ENCODE results near the gene RNF111.

RNF111 gene

GRCh38 chr15:58988006-58988785 lies 733 bp downstream of the RNF111 start:
- peak overlapping the region; percentile 94 for H2BK5ac ChIP-seq (ENCODE audit: low read depth, low read length, poor library complexity, severe bottlenecking)
- H3K14ac ChIP-seq (ENCODE audit: low read length in 2 of 2), result peak overlapping the region in 1 of 2 experiments; percentile 45
- H3K9me3 ChIP-seq (ENCODE audit: control insufficient read depth, low read length), result no peaks in the 10 kb centered on the region
- peak; percentile 55 for DNase-seq
- H3K27ac ChIP-seq (ENCODE audit: low read length, poor library complexity, severe bottlenecking), result peak overlapping the region; percentile 99
- no peaks in the 10 kb centered on the region for H3K27me3 ChIP-seq (ENCODE audit: control insufficient read depth in 1 of 2, insufficient read depth in 1 of 2, low read length in 2 of 2)
- no peak overlapping the region for H2BK15ac ChIP-seq (ENCODE audit: low read depth, poor library complexity, severe bottlenecking)
- peak overlapping the region; percentile 80 for H2AFZ ChIP-seq (ENCODE audit: low read depth, low read length)
- peak overlapping the region; percentile 93 to 96 for H3K18ac ChIP-seq (ENCODE audit: low read depth in 1 of 2, low read length in 2 of 2)
- H3K4me1 ChIP-seq (ENCODE audit: control insufficient read depth, insufficient read depth, low read depth, low read length), result peaks cover 5% of the 10 kb centered on the region
- H3K4me3 ChIP-seq (ENCODE audit: insufficient read depth in 1 of 2, low read depth in 1 of 2, low read length in 2 of 2), result peak overlapping the region; percentile 90 to 99
- peak overlapping the region; percentile 25 for H4K91ac ChIP-seq (ENCODE audit: low read length)
- H3K79me1 ChIP-seq (replicated peaks; ENCODE audit: low read length, poor library complexity, severe bottlenecking), result no peaks in the 10 kb centered on the region
- no peak overlapping the region for H2BK120ac ChIP-seq (ENCODE audit: low read depth, low read length)
- peak overlapping the region; percentile 4 for H2AK5ac ChIP-seq (ENCODE audit: low read length, severe bottlenecking)
- WGBS, result 2% methylated on average over 30 of the region's 36 CpGs
- H2BK12ac ChIP-seq (ENCODE audit: low read length in 2 of 2), result no peak overlapping the region
- peak overlapping the region; percentile 41 for H3K4me2 ChIP-seq (ENCODE audit: low read length, poor library complexity, severe bottlenecking)
- H3K9ac ChIP-seq (ENCODE audit: low read length), result peak overlapping the region; percentile 98
- H4K8ac ChIP-seq (ENCODE audit: low read length), result peak overlapping the region; percentile 54
- H3K36me3 ChIP-seq (ENCODE audit: control insufficient read depth in 1 of 2, insufficient read depth in 2 of 2, low read depth in 1 of 2, low read length in 2 of 2), result peaks cover 13 to 22% of the 10 kb centered on the region in 2 experiments
- peak overlapping the region in 1 of 2 experiments; percentile 94 for H3K4ac ChIP-seq (ENCODE audit: low read depth in 1 of 2, low read length in 2 of 2)
- H3K23ac ChIP-seq (ENCODE audit: low read length in 2 of 2), result peak overlapping the region in 1 of 2 experiments; percentile 1

GRCh38 chr15:58992181-58992580 lies 4.7 kb downstream of the RNF111 start:
- Histone ChIP-seq H4K91ac (ENCODE audit: low read length) (no peak overlapping the region), H3K4me2 (ENCODE audit: low read length, poor library complexity, severe bottlenecking) (no peak overlapping the region), H4K8ac (ENCODE audit: low read length) (no peak overlapping the region), H2AFZ (ENCODE audit: low read depth, low read length) (no peak overlapping the region), H3K18ac (ENCODE audit: low read depth in 1 of 2, low read length in 2 of 2) (no peak overlapping the region), H3K36me3 (ENCODE audit: control insufficient read depth in 1 of 2, insufficient read depth in 2 of 2, low read depth in 1 of 2, low read length in 2 of 2) (peaks cover 15 to 33% of the 10 kb centered on the region in 2 experiments), H3K27ac (ENCODE audit: low read length, poor library complexity, severe bottlenecking) (no peak overlapping the region), H2BK5ac (ENCODE audit: low read depth, low read length, poor library complexity, severe bottlenecking) (no peak overlapping the region), H3K27me3 (ENCODE audit: control insufficient read depth in 1 of 2, insufficient read depth in 1 of 2, low read length in 2 of 2) (no peaks in the 10 kb centered on the region), H3K79me1 (replicated peaks; ENCODE audit: low read length, poor library complexity, severe bottlenecking) (peaks cover 2% of the 10 kb centered on the region), H2BK12ac (ENCODE audit: low read length in 2 of 2) (no peak overlapping the region), H2BK120ac (ENCODE audit: low read depth, low read length) (no peak overlapping the region), H3K9ac (ENCODE audit: low read length) (no peak overlapping the region), H3K4me3 (ENCODE audit: insufficient read depth in 1 of 2, low read depth in 1 of 2, low read length in 2 of 2) (no peak overlapping the region), H3K9me3 (ENCODE audit: control insufficient read depth, low read length) (no peaks in the 10 kb centered on the region), H3K4ac (ENCODE audit: low read depth in 1 of 2, low read length in 2 of 2) (no peak overlapping the region), H3K23ac (ENCODE audit: low read length in 2 of 2) (no peak overlapping the region), H2BK15ac (ENCODE audit: low read depth, poor library complexity, severe bottlenecking) (no peak overlapping the region), H3K14ac (ENCODE audit: low read length in 2 of 2) (no peak overlapping the region), H3K4me1 (ENCODE audit: control insufficient read depth, insufficient read depth, low read depth, low read length) (peaks cover 7% of the 10 kb centered on the region), H2AK5ac (ENCODE audit: low read length, severe bottlenecking) (no peak overlapping the region)
- WGBS, result 97% methylated on average over 10 of the region's 10 CpGs
- DNase-seq, result no peak

- no peak overlapping the region for H3K18ac ChIP-seq (ENCODE audit: low read depth in 1 of 2, low read length in 2 of 2)
- H2BK12ac ChIP-seq (ENCODE audit: low read length in 2 of 2), result no peak overlapping the region
- no peak overlapping the region for H2BK5ac ChIP-seq (ENCODE audit: low read depth, low read length, poor library complexity, severe bottlenecking)
- H4K91ac ChIP-seq (ENCODE audit: low read length), result no peak overlapping the region
- H3K4me3 ChIP-seq (ENCODE audit: insufficient read depth in 1 of 2, low read depth in 1 of 2, low read length in 2 of 2), result no peak overlapping the region
- H3K23ac ChIP-seq (ENCODE audit: low read length in 2 of 2), result no peak overlapping the region
- H3K4ac ChIP-seq (ENCODE audit: low read depth in 1 of 2, low read length in 2 of 2), result no peak overlapping the region
- H3K79me1 ChIP-seq (replicated peaks; ENCODE audit: low read length, poor library complexity, severe bottlenecking), result peaks cover 2% of the 10 kb centered on the region
- H3K9ac ChIP-seq (ENCODE audit: low read length), result no peak overlapping the region
- H3K4me1 ChIP-seq (ENCODE audit: control insufficient read depth, insufficient read depth, low read depth, low read length), result peaks cover 7% of the 10 kb centered on the region
- H3K9me3 ChIP-seq (ENCODE audit: control insufficient read depth, low read length), result no peaks in the 10 kb centered on the region
- no peak overlapping the region for H3K27ac ChIP-seq (ENCODE audit: low read length, poor library complexity, severe bottlenecking)
- H2BK120ac ChIP-seq (ENCODE audit: low read depth, low read length), result no peak overlapping the region
- no peak overlapping the region for H4K8ac ChIP-seq (ENCODE audit: low read length)
- 81% methylated on average over 1 of the region's 1 CpG for WGBS
- H2AFZ ChIP-seq (ENCODE audit: low read depth, low read length), result no peak overlapping the region
- no peak overlapping the region for H3K14ac ChIP-seq (ENCODE audit: low read length in 2 of 2)
- no peak overlapping the region for H2BK15ac ChIP-seq (ENCODE audit: low read depth, poor library complexity, severe bottlenecking)
- peaks cover 15 to 33% of the 10 kb centered on the region in 2 experiments for H3K36me3 ChIP-seq (ENCODE audit: control insufficient read depth in 1 of 2, insufficient read depth in 2 of 2, low read depth in 1 of 2, low read length in 2 of 2)
- no peak for DNase-seq
- H3K27me3 ChIP-seq (ENCODE audit: control insufficient read depth in 1 of 2, insufficient read depth in 1 of 2, low read length in 2 of 2), result no peaks in the 10 kb centered on the region
- H2AK5ac ChIP-seq (ENCODE audit: low read length, severe bottlenecking), result no peak overlapping the region
- H3K4me2 ChIP-seq (ENCODE audit: low read length, poor library complexity, severe bottlenecking), result no peak overlapping the region
Measured at GRCh38 chr15:58994906-58995453, 7.5 kb downstream of the RNF111 start.

DNA sequence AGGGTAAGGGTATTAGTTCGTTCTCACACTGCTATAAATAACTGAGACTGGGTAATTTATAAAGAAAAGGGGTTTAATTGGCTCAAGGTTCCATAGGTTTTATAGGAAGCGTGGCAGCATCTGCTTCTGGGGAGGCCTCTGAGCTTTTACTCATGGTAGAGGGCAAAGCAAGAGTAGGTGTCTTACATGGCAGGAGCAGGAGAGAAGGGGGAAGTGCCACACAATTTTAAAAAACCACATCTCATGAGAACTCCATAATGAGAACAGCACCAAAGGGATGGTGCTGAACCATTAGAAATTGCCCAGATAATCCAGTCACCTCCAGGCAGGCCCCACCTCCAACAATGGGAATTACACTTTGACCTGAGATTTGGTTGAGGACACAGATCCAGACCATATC lies 12.2 kb downstream of the RNF111 start:
- H2BK12ac ChIP-seq (ENCODE audit: low read length in 2 of 2), result no peak overlapping the region
- H3K4ac ChIP-seq (ENCODE audit: low read depth in 1 of 2, low read length in 2 of 2), result no peak overlapping the region
- H2BK120ac ChIP-seq (ENCODE audit: low read depth, low read length), result no peak overlapping the region
- no peaks in the 10 kb centered on the region for H3K9me3 ChIP-seq (ENCODE audit: control insufficient read depth, low read length)
- H3K23ac ChIP-seq (ENCODE audit: low read length in 2 of 2), result no peak overlapping the region
- H3K36me3 ChIP-seq (ENCODE audit: control insufficient read depth in 1 of 2, insufficient read depth in 2 of 2, low read depth in 1 of 2, low read length in 2 of 2), result peaks cover 6 to 18% of the 10 kb centered on the region in 2 experiments
- no peak overlapping the region for H2BK5ac ChIP-seq (ENCODE audit: low read depth, low read length, poor library complexity, severe bottlenecking)
- H3K4me1 ChIP-seq (ENCODE audit: control insufficient read depth, insufficient read depth, low read depth, low read length), result peaks cover 3% of the 10 kb centered on the region
- H2AFZ ChIP-seq (ENCODE audit: low read depth, low read length), result no peak overlapping the region
- H3K27ac ChIP-seq (ENCODE audit: low read length, poor library complexity, severe bottlenecking), result no peak overlapping the region
- no peak overlapping the region for H4K8ac ChIP-seq (ENCODE audit: low read length)
- 100% methylated on average over 2 of the region's 2 CpGs for WGBS
- no peak overlapping the region for H3K14ac ChIP-seq (ENCODE audit: low read length in 2 of 2)
- H4K91ac ChIP-seq (ENCODE audit: low read length), result no peak overlapping the region
- no peak overlapping the region for H2AK5ac ChIP-seq (ENCODE audit: low read length, severe bottlenecking)
- no peak overlapping the region for H3K4me3 ChIP-seq (ENCODE audit: insufficient read depth in 1 of 2, low read depth in 1 of 2, low read length in 2 of 2)
- peaks cover 2% of the 10 kb centered on the region for H3K79me1 ChIP-seq (replicated peaks; ENCODE audit: low read length, poor library complexity, severe bottlenecking)
- H3K4me2 ChIP-seq (ENCODE audit: low read length, poor library complexity, severe bottlenecking), result no peak overlapping the region
- DNase-seq, result no peak
- H3K9ac ChIP-seq (ENCODE audit: low read length), result no peak overlapping the region
- no peak overlapping the region for H3K18ac ChIP-seq (ENCODE audit: low read depth in 1 of 2, low read length in 2 of 2)
- H2BK15ac ChIP-seq (ENCODE audit: low read depth, poor library complexity, severe bottlenecking), result no peak overlapping the region
- H3K27me3 ChIP-seq (ENCODE audit: control insufficient read depth in 1 of 2, insufficient read depth in 1 of 2, low read length in 2 of 2), result no peaks in the 10 kb centered on the region

All from mesenchymal stem cell (in vitro differentiated cells and primary cell).